Peyer's patch (tissue), 4 donors: Measurements from ENCODE around the gene HOXC11. TPM values are rescaled to one million over a fixed set of nuclear protein-coding genes. Genes with fewer than 3 reads are reported as not detected.

Source experiments
- DNase-seq, 3 donors: peaks; one replicate each; pipeline ENCODE4 v3.0.0-alpha.2; 2017 to 2019
- H3K27ac ChIP-seq, 4 donors: fragments of 200-600 bp; sonication (generic); one replicate each; pipeline ENCODE4 v1.5.1; 2016 to 2019
- H3K27me3 ChIP-seq, 2 donors: fragments of 200-600 bp; sonication (generic); one replicate each; pipeline ENCODE4 v1.5.1; 2019
- H3K36me3 ChIP-seq, 3 donors: fragments of 200-600 bp; sonication (generic); one replicate each; pipeline ENCODE4 v1.5.1; 2016 to 2019
- H3K4me1 ChIP-seq, 4 donors: fragments of 200-600 bp; sonication (generic); one replicate each; pipeline ENCODE4 v1.5.1; 2016 to 2019
- H3K4me3 ChIP-seq, 4 donors: fragments of 200-600 bp; sonication (generic); 1 replicate in 3 of 4; 2 replicates in 1 of 4; pipeline ENCODE4 v1.5.1; 2016 to 2019; ENCODE audit warnings: mild to moderate bottlenecking in 1 of 4
- H3K9me3 ChIP-seq, 4 donors: fragments of 200-600 bp; sonication (generic); one replicate each; pipeline ENCODE4 v1.5.1; 2016 to 2019; ENCODE audit warnings: mild to moderate bottlenecking in 1 of 4
- POLR2A ChIP-seq, 2 donors: fragments of 450-650 bp; IDR thresholded peaks; one replicate each; pipeline ENCODE4 v1.5.1; 2017; ENCODE audit warnings: antibody characterized with exemption in 2 of 2, mild to moderate bottlenecking in 2 of 2, moderate library complexity in 2 of 2
- total RNA-seq, 4 donors: library from RNA; depleted of rRNA; stranded (reverse); fragments of >200 nt; gene quantifications; one replicate each; pipeline ENCODE4 v1.1.0, GENCODE V29; 2016
- TF ChIP-seq, protein P1 (sequence below), 6 experiments: fragments of 450-650 bp in 4 of 6; fragments of 200-600 bp in 2 of 6; sonication (generic) in 1 of 6; IDR thresholded peaks; one replicate each; pipeline ENCODE4 v1.5.1; 2017 to 2019; ENCODE audit warnings: antibody characterized with exemption in 6 of 6, mild to moderate bottlenecking in 3 of 6, moderate library complexity in 1 of 6

HOXC11 gene
- total RNA-seq, 4 donors from 2014 or later = 0.40 to 0.76 (median 0.70) TPM; not detected in 1

DNA sequence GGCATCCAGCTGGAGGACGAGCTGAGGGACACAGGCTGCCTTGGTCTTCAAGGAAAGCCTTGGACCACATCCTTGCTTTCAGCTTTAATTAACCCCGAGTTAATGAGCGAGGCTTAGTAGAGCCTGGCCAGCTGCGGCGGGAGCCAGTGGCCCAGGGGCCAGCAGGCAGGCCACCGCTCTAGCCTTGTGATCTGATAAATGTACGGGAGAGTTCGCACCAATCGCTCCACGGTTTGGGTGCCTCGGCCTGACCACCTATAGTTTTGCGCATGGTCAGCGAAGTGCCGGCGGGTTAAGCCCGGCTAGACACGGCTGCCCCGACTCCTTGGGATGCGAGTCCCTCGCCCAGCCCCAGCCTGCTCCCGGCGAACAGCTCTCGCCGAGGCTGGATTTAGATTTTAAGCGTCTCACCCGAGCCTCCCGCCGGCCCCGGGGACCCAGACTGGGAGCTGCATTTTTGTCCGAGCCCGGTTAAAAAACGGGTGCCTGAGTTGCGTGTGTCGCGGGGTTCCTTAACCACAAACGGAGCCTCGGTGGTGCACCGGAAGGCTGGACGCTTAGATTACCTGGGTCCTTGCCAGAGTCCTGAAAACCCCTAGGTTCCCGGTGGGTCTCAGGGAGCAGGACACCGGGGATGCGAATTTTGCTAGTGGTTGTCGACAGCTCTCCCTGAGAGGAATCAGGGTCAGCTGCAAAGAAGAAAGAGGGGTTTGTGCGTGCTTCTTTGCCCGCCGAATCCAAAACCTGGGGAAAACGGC lies 21.2 kb upstream of the HOXC11 start:
- no peak for DNase-seq
- TF ChIP-seq, protein P1, sequence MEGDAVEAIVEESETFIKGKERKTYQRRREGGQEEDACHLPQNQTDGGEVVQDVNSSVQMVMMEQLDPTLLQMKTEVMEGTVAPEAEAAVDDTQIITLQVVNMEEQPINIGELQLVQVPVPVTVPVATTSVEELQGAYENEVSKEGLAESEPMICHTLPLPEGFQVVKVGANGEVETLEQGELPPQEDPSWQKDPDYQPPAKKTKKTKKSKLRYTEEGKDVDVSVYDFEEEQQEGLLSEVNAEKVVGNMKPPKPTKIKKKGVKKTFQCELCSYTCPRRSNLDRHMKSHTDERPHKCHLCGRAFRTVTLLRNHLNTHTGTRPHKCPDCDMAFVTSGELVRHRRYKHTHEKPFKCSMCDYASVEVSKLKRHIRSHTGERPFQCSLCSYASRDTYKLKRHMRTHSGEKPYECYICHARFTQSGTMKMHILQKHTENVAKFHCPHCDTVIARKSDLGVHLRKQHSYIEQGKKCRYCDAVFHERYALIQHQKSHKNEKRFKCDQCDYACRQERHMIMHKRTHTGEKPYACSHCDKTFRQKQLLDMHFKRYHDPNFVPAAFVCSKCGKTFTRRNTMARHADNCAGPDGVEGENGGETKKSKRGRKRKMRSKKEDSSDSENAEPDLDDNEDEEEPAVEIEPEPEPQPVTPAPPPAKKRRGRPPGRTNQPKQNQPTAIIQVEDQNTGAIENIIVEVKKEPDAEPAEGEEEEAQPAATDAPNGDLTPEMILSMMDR (IDR thresholded peaks at IDR 0.05) = no peak
- no peak for TF ChIP-seq POLR2A (IDR thresholded peaks at IDR 0.05)
- no peak overlapping the region for H3K4me3 ChIP-seq
- no peaks in the 10 kb centered on the region for H3K36me3 ChIP-seq
- peaks cover 0 to 10% (median 0%) of the 10 kb centered on the region in 4 donors for H3K9me3 ChIP-seq
- H3K4me1 ChIP-seq = peaks cover 0 to 11% (median 2%) of the 10 kb centered on the region in 4 donors
- H3K27ac ChIP-seq = no peak overlapping the region
- H3K27me3 ChIP-seq = peaks cover 0 to 75% of the 10 kb centered on the region in 2 donors

DNA sequence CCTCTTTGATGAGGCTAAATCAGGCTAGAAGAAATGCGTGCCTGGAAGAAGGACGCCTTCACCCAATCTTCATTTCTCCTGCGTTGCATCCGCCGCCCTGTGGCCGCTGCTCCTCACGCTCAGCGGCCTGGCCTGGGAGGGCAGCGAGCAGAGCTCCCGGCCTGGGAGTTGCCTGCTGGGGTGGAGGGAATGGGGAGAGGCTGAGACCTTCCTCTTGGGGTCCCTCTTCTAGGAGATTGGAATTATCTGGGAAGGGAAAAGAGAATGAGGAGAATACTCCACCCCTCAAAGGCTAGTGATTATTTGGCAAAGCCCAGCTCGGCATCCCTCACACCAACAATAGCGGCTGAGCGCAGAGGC lies 20.6 kb upstream of the HOXC11 start:
- Histone ChIP-seq H3K4me1 (peaks cover 0 to 11% (median 2%) of the 10 kb centered on the region in 4 donors), H3K9me3 (peaks cover 0 to 10% (median 0%) of the 10 kb centered on the region in 4 donors), H3K36me3 (no peaks in the 10 kb centered on the region), H3K27me3 (peaks cover 0 to 75% of the 10 kb centered on the region in 2 donors), H3K4me3 (no peak overlapping the region), H3K27ac (no peak overlapping the region)
- no peak for TF ChIP-seq POLR2A (IDR thresholded peaks at IDR 0.05)
- TF ChIP-seq, protein P1 (IDR thresholded peaks at IDR 0.05) = no peak
- DNase-seq = no peak

- no peak overlapping the region for H3K4me3 ChIP-seq
- peaks cover 0 to 10% (median 0%) of the 10 kb centered on the region in 4 donors for H3K9me3 ChIP-seq
- no peak overlapping the region for H3K27ac ChIP-seq
- H3K4me1 ChIP-seq = peaks cover 0 to 11% (median 2%) of the 10 kb centered on the region in 4 donors
- H3K27me3 ChIP-seq = peaks cover 0 to 83% of the 10 kb centered on the region in 2 donors
- no peak for DNase-seq
- no peaks in the 10 kb centered on the region for H3K36me3 ChIP-seq
- TF ChIP-seq POLR2A (IDR thresholded peaks at IDR 0.05) = no peak
- TF ChIP-seq, protein P1 (IDR thresholded peaks at IDR 0.05) = no peak
These were observed 19.8 kb upstream of the HOXC11 start for GRCh38 chr12:53952871-53953734.

DNA sequence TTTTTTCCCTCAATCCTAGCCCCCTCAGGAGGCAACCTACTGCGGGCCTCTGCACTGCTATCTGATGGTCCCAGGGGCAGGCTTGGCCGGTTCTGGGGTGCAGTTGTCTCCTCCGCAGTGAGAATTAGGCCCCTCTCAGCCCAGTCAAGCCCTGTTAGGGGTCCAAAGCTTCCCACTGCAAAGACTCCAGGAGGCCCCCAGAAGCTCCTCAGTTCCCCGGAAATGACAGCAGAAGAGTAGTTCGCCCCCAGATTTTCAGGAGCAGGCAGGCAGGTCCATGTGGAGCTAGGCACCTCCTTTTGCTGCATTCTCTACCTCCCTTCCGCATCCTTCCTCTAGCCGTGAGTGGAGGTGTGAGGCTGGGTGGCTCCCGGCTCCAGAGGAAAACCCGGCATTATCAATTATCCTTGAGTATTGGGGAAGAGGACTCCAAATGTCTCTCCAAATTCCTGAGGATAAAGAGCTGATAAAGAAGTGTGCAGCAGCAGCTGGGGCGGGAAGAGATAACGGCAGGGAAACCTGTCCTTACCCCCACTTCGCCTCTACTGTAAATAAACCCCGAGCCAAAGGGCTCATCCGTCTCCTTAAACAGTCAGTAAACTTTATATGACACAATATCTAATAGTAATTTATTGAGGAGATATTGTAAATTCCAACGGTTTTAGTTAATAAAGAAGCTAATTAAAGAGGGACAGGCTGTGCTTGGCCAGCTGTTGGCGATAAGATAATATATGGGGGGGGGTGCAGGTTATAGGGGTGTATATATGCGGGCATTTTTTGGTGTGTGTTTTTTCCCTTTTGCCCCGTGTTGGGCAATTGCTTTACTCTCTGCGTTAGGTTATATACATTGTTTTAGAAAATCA lies 18.9 kb upstream of the HOXC11 start:
- no peak for DNase-seq
- TF ChIP-seq POLR2A (IDR thresholded peaks at IDR 0.05) = no peak
- TF ChIP-seq, protein P1 (IDR thresholded peaks at IDR 0.05) = no peak
- peaks cover 0 to 91% of the 10 kb centered on the region in 2 donors for H3K27me3 ChIP-seq
- no peaks in the 10 kb centered on the region for H3K36me3 ChIP-seq
- H3K4me1 ChIP-seq = peaks cover 0 to 11% (median 2%) of the 10 kb centered on the region in 4 donors
- H3K4me3 ChIP-seq = no peak overlapping the region
- H3K9me3 ChIP-seq = peaks cover 0 to 10% (median 0%) of the 10 kb centered on the region in 4 donors
- no peak overlapping the region for H3K27ac ChIP-seq

DNA sequence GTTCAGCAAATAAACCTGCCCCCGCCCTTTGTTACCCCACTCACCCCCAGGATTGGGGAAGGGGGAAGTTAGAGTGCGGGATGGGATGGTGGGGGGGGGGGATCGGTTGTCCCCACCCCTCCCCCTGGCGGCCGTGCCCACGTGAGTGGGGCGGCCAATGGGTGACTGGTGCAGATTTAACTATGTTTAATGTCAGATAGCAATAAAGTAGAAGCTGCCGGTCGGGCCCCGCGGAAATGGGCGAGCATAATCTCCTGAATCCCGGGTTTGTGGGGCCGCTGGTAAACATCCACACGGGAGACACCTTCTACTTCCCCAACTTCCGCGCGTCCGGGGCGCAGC lies 18.3 kb upstream of the HOXC11 start, which contains the start of gene HOXC12:
TSS of gene HOXC12 (plus strand) at position 210 of the 342 bp plus-strand sequence. CDS start at position 237, 27 bp downstream.
- no peak for TF ChIP-seq POLR2A (IDR thresholded peaks at IDR 0.05)
- TF ChIP-seq, protein P1 (IDR thresholded peaks at IDR 0.05) = no peak
- DNase-seq = no peak
- peaks cover 0 to 10% (median 0%) of the 10 kb centered on the region in 4 donors for H3K9me3 ChIP-seq
- no peaks in the 10 kb centered on the region for H3K36me3 ChIP-seq
- no peak within 1 kb of the TSS for H3K27ac ChIP-seq
- peaks cover 0 to 11% (median 2%) of the 10 kb centered on the region in 4 donors for H3K4me1 ChIP-seq
- no peak within 1 kb of the TSS for H3K4me3 ChIP-seq
- peaks cover 0 to 94% of the 10 kb centered on the region in 2 donors for H3K27me3 ChIP-seq
